GM12864 (cell line): ENCODE data around the gene IGFBP3.
"Not testable (repeated sequence)": the region's sequence is repeated elsewhere in the genome, so short reads cannot be mapped to it uniquely, and the experiment has no call there.

ENCODE experiments used
- DNase-seq: peaks from one replicate; pipeline ENCODE4 v3.0.0-alpha.2; 2011; ENCODE audit warnings: low read depth
- H3K4me3 ChIP-seq: 2 replicates; pipeline ENCODE4 v1.5.1; 2011; ENCODE audit warnings: mild to moderate bottlenecking, low read depth, low read length, control low read depth
- TF ChIP-seq, protein P1 (sequence below): IDR thresholded peaks from 2 replicates; pipeline ENCODE4 v1.5.1; 2011; ENCODE audit warnings: low read depth, mild to moderate bottlenecking, moderate library complexity, low read length, control low read depth, inconsistent platforms; ENCODE audit errors: missing control alignments

Gene IGFBP3

DNA sequence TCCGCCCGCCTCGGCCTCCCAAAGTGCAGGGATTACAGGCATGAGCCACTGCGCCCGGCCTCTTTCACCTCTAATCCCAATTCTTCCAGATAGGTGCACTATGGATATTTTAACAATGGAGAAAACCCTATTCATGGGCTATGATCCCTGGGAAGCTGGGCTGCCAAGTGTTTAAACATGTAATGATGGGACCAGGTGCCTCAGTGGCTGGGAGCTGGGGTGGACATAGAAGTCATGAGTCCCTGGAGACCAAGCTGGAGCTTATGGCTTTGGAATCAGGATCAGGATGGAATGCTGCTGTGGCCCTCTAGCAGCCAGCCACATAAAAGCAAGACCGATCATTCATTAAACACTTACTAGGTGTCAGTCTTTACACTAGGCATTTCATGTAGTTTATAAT lies 41.8 kb upstream of the IGFBP3 start:
- no peak overlapping the region for H3K4me3 ChIP-seq
- TF ChIP-seq, protein P1, sequence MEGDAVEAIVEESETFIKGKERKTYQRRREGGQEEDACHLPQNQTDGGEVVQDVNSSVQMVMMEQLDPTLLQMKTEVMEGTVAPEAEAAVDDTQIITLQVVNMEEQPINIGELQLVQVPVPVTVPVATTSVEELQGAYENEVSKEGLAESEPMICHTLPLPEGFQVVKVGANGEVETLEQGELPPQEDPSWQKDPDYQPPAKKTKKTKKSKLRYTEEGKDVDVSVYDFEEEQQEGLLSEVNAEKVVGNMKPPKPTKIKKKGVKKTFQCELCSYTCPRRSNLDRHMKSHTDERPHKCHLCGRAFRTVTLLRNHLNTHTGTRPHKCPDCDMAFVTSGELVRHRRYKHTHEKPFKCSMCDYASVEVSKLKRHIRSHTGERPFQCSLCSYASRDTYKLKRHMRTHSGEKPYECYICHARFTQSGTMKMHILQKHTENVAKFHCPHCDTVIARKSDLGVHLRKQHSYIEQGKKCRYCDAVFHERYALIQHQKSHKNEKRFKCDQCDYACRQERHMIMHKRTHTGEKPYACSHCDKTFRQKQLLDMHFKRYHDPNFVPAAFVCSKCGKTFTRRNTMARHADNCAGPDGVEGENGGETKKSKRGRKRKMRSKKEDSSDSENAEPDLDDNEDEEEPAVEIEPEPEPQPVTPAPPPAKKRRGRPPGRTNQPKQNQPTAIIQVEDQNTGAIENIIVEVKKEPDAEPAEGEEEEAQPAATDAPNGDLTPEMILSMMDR = no peak
- no peak for DNase-seq

DNA sequence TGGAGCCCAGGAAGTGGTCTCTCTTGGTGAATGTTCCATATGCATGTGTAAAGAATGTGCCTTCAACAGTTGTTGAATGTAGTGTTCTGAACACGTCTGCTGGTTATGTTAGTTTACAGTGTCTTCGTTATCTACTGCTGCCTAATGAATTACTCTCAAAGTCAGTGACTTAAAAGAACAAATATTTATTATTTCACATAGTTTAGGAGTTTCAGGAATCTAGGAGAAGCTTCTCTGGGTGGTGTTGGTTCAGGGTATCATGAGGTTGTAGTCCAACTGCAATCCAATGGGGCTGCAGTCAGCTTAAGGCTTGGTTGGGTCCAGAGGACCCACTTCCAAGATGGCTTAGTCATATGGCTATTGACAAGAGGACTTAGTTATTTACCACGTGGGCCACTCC lies 36.6 kb upstream of the IGFBP3 start:
- no peak for DNase-seq
- TF ChIP-seq, protein P1 = no peak
- no peak overlapping the region for H3K4me3 ChIP-seq

DNA sequence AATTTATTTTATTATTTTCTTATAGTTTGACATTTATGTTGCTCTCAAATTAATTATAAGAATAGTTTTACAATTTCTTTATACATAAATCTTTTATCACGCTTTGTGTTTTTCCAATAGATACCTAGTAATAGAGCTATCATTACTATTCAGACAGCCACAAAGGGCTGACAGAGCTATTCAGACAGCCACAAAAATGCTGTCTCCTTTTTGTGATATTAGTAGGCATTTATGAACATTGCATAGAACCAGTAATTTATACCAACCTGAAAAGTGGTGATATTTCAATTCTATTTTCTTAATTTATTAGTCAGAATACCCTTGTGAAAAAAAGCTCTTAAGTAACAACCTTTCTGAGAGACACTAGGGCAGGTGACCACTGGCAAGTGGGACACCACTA lies 34.2 kb upstream of the IGFBP3 start:
- TF ChIP-seq, protein P1 = no peak
- DNase-seq = no peak
- H3K4me3 ChIP-seq = no peak overlapping the region

DNA sequence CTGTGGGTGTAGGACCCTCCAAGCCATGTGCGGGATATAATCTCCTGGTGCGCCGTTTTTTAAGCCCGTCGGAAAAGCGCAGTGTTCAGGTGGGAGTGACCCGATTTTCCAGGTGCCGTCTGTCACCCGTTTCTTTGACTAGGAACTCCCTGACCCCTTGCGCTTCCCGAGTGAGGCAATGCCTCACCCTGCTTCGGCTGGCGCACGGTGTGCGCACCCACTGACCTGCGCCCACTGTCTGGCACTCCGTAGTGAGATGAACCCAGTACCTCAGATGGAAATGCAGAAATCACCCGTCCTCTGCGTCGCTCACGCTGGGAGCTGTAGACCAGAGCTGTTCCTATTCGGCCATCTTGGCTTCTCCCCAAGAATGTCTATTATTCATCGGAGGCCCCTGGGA lies 32.0 kb upstream of the IGFBP3 start:
- not testable (repeated sequence) for DNase-seq, H3K4me3 ChIP-seq

DNA sequence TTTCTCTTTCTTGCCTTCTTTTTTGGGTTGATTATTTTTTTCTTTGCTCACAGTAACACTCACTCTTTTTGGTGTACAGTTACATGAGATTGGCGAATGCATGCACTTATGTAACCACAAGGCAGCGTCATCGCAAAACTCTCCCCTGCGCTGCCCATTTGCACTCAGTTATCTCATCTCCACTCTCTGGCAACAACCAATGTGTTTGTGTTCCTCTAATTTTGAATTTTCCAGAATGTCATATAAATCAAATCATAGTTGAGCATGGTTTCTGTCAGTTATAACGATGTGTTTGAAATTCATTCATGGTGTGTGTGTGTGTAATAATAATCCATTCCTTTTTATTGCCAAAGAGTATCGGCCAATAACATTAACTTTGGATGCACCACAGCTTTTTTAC lies 23.0 kb upstream of the IGFBP3 start:
- H3K4me3 ChIP-seq = no peak overlapping the region
- TF ChIP-seq, protein P1 = no peak
- no peak for DNase-seq

DNA sequence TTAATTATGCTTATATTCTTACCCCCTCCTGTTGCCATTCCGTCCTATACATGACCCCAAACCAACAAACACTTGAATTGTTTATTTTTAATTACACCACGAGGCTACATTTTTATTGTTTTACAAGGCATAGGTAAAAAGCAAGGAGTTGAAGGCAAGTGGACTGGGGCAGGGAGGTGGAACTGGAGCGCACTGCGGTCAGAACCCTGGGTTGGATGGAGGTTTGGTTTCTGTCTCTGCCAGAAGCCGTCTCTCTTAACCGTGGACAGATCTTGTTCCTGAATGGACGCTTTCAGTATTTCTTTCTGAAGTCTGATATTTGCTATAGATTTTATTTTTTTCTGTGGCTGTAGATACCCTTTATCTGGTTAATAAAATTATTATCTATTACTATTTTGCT lies 19.9 kb upstream of the IGFBP3 start:
- TF ChIP-seq, protein P1 = no peak
- no peak overlapping the region for H3K4me3 ChIP-seq
- DNase-seq = no peak

DNA sequence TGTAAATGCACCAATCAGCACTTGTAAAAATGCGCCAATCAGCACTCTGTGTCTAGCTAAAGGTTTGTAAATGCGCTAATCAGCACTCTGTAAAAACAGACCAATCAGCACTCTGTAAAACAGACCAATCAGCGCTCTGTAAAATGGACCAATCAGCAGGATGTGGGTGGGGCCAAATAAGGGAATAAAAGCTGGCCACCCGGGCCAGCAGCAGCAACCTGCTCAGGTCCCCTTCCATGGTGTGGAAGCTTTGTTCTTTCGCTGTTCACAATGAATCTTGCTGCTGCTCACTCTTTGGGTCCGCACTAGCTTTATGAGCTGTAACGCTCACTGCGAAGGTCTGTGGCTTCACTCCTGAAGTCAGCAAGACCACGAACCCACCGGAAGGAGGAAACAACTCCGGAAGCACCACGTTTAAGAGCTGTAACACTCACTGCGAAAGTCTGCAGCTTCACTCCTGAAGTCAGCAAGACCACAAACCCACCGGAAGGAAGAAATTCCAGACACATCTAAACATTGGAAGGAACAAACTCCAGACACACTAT lies 19.2 kb upstream of the IGFBP3 start:
- not testable (repeated sequence) for H3K4me3 ChIP-seq, DNase-seq

DNA sequence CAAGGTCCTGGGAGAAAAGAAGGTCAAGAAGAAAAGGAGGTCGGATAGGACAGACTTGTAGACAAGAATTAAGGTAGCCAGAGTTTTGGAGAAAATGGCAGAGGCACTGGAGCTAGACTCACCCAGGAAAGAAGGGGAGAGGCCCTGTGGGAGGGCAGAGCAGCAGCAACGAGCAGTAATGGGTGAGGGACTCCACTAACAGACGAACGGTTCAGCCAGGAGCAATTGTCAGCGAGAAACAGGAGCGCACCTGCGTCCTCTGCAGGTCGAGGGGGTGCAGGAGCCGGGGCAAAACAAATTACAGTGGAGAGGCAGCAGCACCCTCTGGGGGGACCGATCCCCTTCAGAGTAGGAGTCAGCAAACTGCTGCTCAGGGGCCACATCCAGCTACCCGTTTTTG lies 18.5 kb upstream of the IGFBP3 start:
- TF ChIP-seq, protein P1 = no peak
- no peak overlapping the region for H3K4me3 ChIP-seq
- DNase-seq = no peak
